Cardiac fibroblast (primary cell): ENCODE data around the gene PSMB11.

Experiments used
- DNase-seq, 2 donors: peaks; one replicate each; pipeline versions ENCODE4 v3.0.0 to v3.0.0-alpha.2; 2010; ENCODE audit warnings: low read depth in 2 of 2
- H3K4me3 ChIP-seq, 2 donors: replicated peaks in 1 of 2; 1 replicate in 1 of 2; 2 replicates in 1 of 2; pipeline ENCODE4 v1.5.1; 2011; ENCODE audit warnings: low read depth in 2 of 2, low read length in 2 of 2, mild to moderate bottlenecking in 2 of 2, moderate library complexity in 1 of 2
- TF ChIP-seq, protein P1 (sequence below): IDR thresholded peaks from one replicate; pipeline ENCODE4 v1.5.1; 2011; ENCODE audit warnings: low read depth, mild to moderate bottlenecking, low read length, inconsistent platforms

Gene PSMB11

DNA sequence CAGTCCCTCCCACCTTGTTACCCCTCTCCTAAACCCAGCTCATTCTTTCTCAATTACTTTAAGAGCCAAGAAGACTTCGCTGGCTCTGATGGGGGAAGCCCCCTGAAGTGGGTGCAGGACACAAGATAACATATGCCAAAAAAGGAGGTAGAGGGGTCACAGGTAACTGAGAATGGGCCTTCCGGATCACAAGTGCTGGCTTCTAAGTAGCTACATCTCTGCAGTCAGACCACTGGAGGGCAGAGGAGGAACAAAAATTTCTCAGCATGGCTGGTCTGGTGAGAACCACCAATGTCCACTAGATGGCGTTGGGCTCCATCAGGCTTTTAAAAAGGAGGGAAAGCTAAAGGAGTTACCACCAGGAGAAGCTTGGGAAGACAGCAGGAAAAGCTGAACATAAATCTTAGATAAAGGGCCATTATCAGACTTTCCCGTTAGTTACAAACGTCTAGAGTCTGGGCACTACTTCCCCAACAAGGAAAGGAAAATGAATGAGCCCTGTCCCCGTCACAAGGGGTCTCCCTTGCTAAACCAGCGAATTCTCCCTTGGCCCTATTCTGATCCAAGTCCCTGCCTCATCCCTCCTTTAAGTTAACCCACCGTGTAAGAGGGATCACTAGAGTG, 26.9 kb downstream of the PSMB11 start:
- DNase-seq: peak; percentile 95
- peak overlapping the region in 1 of 2 donors; percentile 9 for H3K4me3 ChIP-seq
- TF ChIP-seq, protein P1, sequence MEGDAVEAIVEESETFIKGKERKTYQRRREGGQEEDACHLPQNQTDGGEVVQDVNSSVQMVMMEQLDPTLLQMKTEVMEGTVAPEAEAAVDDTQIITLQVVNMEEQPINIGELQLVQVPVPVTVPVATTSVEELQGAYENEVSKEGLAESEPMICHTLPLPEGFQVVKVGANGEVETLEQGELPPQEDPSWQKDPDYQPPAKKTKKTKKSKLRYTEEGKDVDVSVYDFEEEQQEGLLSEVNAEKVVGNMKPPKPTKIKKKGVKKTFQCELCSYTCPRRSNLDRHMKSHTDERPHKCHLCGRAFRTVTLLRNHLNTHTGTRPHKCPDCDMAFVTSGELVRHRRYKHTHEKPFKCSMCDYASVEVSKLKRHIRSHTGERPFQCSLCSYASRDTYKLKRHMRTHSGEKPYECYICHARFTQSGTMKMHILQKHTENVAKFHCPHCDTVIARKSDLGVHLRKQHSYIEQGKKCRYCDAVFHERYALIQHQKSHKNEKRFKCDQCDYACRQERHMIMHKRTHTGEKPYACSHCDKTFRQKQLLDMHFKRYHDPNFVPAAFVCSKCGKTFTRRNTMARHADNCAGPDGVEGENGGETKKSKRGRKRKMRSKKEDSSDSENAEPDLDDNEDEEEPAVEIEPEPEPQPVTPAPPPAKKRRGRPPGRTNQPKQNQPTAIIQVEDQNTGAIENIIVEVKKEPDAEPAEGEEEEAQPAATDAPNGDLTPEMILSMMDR: peak; percentile 98

GRCh38 chr14:23069413-23069806, 27.4 kb downstream of the PSMB11 start:
- no peak for DNase-seq
- no peak overlapping the region for H3K4me3 ChIP-seq
- TF ChIP-seq, protein P1: no peak

GRCh38 chr14:23070262-23071129, 28.5 kb downstream of the PSMB11 start:
- TF ChIP-seq, protein P1: no peak
- H3K4me3 ChIP-seq: peak overlapping the region; percentile 67 to 70
- no peak for DNase-seq

DNA sequence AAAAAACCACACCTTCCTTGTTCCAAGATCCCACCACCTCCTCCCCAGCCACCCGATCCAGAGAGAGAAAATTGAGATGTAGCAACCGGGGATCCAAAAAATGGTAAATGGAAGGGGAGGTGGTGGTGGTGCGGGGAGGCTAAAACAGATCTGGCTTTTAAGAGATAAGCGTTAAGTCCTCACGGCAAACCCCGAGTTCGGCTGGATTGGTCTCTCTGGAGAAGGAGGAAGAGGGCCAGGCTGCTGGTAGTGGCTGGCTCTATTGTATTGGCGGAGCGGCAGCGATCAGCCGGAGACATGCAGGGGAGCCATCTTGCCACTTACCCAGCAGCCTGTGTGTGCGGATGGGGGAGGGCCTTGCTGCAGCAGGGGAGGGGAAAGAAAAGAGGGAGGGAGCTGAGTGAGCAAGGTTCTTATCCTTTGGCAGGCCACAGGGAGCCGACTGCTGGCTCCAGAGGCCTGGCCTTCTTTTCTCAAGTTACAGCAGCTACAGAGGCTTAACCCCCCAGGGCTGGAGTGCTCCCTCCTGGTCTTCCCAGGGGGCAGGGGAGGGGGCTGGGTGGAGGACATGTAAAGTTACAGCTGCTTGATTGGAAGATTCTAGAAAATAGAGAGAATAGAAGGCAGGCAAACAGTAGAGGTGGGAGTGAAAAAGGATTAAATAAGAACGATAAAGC, 29.4 kb downstream of the PSMB11 start:
- TF ChIP-seq, protein P1: no peak
- peak; percentile 92 to 97 for DNase-seq
- peak overlapping the region; percentile 67 to 70 for H3K4me3 ChIP-seq

DNA sequence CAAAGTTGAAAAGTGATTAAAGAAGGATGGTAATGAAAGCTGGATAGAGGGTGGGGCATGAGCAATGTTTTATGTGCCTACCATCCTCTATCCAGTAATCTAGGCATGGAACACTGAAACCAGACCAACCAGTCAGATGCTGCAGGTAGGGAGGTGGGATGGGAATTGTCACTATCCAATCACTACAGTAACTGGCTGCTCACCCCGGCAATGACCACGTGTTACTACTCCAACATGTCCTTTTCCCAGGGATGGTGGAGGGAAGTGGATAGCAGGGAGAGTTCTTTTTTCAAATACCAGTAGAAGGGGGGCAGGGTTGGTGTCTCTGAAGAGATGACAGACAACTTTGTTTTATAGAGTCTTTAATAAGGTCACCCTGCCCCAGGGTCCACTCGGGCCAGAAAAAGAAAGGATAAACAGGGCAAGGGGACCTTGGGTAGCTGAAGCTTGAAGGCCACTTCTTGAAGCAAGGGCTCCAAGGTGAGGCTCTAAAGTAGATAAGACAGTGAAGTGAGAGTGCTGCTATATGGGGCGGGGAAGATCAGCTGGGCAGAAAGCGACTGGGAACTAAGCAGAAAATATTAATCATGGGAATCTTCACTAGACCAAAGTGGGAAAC, 30.0 kb downstream of the PSMB11 start:
- DNase-seq: no peak
- no peak overlapping the region for H3K4me3 ChIP-seq
- TF ChIP-seq, protein P1: no peak

- H3K4me3 ChIP-seq: no peak overlapping the region
- DNase-seq: no peak
- TF ChIP-seq, protein P1: no peak
These were observed 32.9 kb downstream of the PSMB11 start for GRCh38 chr14:23074906-23075305.
